HepG2 (cell line): ENCODE data around the gene THRA. TPM values are rescaled to one million over a fixed set of nuclear protein-coding genes. Genes with fewer than 3 reads are reported as not detected.

Experiments
- MATR3 ChIP-seq: sonication (generic); formaldehyde crosslinking; IDR thresholded peaks from 2 replicates; pipeline ENCODE4 v1.4.0; 2020; ENCODE audit warnings: missing genetic modification reagents
- MED8 ChIP-seq: sonication (generic); formaldehyde crosslinking; IDR thresholded peaks from 2 replicates; pipeline ENCODE4 v1.8.1; 2023; ENCODE audit warnings: mild to moderate bottlenecking, missing genetic modification reagents; ENCODE audit not compliant: insufficient replicate concordance
- RBAK ChIP-seq: sonication (generic); formaldehyde crosslinking; IDR thresholded peaks from 2 replicates; pipeline ENCODE4 v1.5.1; 2020; ENCODE audit warnings: mild to moderate bottlenecking, missing genetic modification reagents
- TCF7 ChIP-seq: sonication (generic); IDR thresholded peaks from 2 replicates; pipeline ENCODE4 v1.6.1; 2016; ENCODE audit warnings: antibody characterized with exemption, low read depth
- ZFP62 ChIP-seq: sonication (generic); formaldehyde crosslinking; IDR thresholded peaks from 2 replicates; pipeline ENCODE4 v1.4.0; 2020; ENCODE audit warnings: missing genetic modification reagents
- ZNF337 ChIP-seq: sonication (generic); formaldehyde crosslinking; IDR thresholded peaks from 2 replicates; pipeline ENCODE4 v1.5.1; 2020; ENCODE audit warnings: missing genetic modification reagents, low read depth, mild to moderate bottlenecking, borderline replicate concordance
- ZNF660 ChIP-seq: sonication (generic); formaldehyde crosslinking; IDR thresholded peaks from 2 replicates; pipeline ENCODE4 v1.5.1; 2020; ENCODE audit warnings: mild to moderate bottlenecking, low read depth, missing genetic modification reagents, borderline replicate concordance
- polyA plus RNA-seq, 8 experiments: library from polyadenylated mRNA; depleted of rRNA in 3 of 8; stranded (reverse) in 7 of 8; unstranded in 1 of 8; fragments of >200 nt; fragmentation: Illumina TruSeq in 4 of 8; extraction: Trizol in 4 of 8; gene quantifications; 2 replicates each; pipeline versions ENCODE4 v1.2.1 to v1.2.3, GENCODE V29; 2011 to 2016; ENCODE audit warnings: low read depth in 4 of 8, missing spikeins in 1 of 8, mixed read lengths in 1 of 8; ENCODE audit not compliant: insufficient read depth in 1 of 8
- total RNA-seq, 5 experiments: library from RNA; depleted of rRNA; stranded (reverse); fragments of >200 nt; fragmentation: Illumina TruSeq; extraction: Trizol; gene quantifications; 2 replicates each; pipeline ENCODE4 v1.2.3, GENCODE V29; 2016; ENCODE audit warnings: low read depth in 1 of 5
- TF ChIP-seq, protein P1 (sequence below): IDR thresholded peaks from 2 replicates; pipeline ENCODE4 v1.6.1; 2016; ENCODE audit warnings: missing biosample characterization, missing genetic modification reagents, low read depth
- TF ChIP-seq, protein P2 (sequence below): sonication (generic); formaldehyde crosslinking; IDR thresholded peaks from 2 replicates; pipeline ENCODE4 v1.4.0; 2020; ENCODE audit warnings: missing genetic modification reagents
- TF ChIP-seq, protein P3 (sequence below): sonication (generic); formaldehyde crosslinking; IDR thresholded peaks from 2 replicates; pipeline ENCODE4 v1.5.0; 2020; ENCODE audit warnings: mild to moderate bottlenecking, missing genetic modification reagents
- TF ChIP-seq, protein P4 (sequence below): sonication (generic); formaldehyde crosslinking; IDR thresholded peaks from 2 replicates; pipeline ENCODE4 v1.8.0; 2022; ENCODE audit warnings: mild to moderate bottlenecking, missing genetic modification reagents, moderate library complexity
- TF ChIP-seq, protein P5 (sequence below), 2 experiments: IDR thresholded peaks; 2 replicates each; pipeline ENCODE4 v1.6.1; 2011 to 2012; ENCODE audit warnings: low read length in 2 of 2, borderline replicate concordance in 1 of 2, low read depth in 1 of 2, mild to moderate bottlenecking in 1 of 2, moderate library complexity in 1 of 2

The THRA gene
- total and polyA plus RNA-seq, 2 of the 13 experiments (the other 11 are each of a cell fraction or from before 2014, with no cell fraction given): 8.0 to 9.9 TPM

DNA sequence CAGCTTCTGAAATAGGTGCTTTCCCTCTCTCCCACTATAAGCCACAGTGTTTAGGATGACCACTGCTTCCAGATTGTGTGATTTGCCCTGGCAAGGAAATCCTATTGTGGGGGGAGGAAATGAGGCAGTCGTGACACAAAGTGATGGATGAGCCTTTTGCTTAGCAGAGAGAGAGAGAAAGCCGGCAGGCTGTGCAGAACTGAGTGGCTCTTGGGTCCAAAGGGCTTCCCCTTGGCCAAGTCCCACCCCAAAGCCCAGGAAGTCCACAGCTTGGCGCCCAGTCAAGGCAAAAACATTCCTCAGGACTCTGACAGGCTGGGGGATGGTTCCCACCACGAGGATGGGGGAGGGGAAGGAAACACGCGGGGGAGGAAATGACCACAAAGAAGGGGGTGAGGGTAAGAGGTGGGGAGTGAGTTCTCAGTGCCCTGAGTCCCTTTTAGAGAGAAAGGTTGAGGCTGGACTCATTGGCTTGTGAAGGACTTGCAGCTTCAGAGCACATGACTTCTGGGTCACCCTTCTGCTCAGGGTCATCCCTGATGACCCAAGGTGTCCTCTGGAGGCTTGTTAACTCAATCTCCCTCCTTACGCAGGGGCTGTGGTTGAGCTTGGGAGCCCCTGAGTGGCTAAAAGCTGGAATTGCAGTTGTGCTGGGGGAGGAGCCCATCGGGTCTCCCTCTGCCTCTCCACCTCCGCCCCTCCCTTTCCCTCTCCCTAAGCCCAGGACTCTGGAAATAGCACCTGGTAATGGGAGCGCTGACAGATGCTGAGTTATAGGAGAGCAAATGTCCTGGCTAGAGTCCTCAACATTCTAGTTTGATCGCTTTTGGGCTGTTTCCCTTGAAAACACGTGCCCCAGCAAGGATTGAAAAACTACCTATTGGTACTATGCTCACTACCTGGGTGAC lies 48.7 kb downstream of the THRA start (continued):
- TF ChIP-seq, protein P1, sequence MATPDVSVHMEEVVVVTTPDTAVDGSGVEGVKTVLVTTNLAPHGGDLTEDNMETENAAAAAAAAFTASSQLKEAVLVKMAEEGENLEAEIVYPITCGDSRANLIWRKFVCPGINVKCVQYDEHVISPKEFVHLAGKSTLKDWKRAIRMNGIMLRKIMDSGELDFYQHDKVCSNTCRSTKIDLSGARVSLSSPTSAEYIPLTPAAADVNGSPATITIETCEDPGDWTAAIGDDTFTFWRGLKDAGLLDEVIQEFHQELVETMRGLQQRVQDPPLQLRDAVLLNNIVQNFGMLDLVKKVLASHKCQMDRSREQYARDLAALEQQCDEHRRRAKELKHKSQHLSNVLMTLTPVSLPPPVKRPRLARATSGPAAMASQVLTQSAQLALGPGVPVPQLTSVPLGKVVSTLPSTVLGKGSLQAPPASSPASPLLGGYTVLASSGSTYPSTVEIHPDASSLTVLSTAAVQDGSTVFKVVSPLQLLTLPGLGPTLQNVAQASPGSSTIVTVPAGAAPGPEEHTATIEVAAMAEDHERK (CRISPR knock-in tag): no peak
- TF ChIP-seq ZFP62 (CRISPR knock-in tag) (no peak), MED8 (no peak), TCF7 (no peak; the same call in 1 of the 2 replicates), RBAK (CRISPR knock-in tag) (no peak; the same call in 1 of the 2 replicates), MATR3 (no peak), ZNF660 (CRISPR knock-in tag) (no peak), ZNF337 (CRISPR knock-in tag) (no peak)
- TF ChIP-seq, protein P2, sequence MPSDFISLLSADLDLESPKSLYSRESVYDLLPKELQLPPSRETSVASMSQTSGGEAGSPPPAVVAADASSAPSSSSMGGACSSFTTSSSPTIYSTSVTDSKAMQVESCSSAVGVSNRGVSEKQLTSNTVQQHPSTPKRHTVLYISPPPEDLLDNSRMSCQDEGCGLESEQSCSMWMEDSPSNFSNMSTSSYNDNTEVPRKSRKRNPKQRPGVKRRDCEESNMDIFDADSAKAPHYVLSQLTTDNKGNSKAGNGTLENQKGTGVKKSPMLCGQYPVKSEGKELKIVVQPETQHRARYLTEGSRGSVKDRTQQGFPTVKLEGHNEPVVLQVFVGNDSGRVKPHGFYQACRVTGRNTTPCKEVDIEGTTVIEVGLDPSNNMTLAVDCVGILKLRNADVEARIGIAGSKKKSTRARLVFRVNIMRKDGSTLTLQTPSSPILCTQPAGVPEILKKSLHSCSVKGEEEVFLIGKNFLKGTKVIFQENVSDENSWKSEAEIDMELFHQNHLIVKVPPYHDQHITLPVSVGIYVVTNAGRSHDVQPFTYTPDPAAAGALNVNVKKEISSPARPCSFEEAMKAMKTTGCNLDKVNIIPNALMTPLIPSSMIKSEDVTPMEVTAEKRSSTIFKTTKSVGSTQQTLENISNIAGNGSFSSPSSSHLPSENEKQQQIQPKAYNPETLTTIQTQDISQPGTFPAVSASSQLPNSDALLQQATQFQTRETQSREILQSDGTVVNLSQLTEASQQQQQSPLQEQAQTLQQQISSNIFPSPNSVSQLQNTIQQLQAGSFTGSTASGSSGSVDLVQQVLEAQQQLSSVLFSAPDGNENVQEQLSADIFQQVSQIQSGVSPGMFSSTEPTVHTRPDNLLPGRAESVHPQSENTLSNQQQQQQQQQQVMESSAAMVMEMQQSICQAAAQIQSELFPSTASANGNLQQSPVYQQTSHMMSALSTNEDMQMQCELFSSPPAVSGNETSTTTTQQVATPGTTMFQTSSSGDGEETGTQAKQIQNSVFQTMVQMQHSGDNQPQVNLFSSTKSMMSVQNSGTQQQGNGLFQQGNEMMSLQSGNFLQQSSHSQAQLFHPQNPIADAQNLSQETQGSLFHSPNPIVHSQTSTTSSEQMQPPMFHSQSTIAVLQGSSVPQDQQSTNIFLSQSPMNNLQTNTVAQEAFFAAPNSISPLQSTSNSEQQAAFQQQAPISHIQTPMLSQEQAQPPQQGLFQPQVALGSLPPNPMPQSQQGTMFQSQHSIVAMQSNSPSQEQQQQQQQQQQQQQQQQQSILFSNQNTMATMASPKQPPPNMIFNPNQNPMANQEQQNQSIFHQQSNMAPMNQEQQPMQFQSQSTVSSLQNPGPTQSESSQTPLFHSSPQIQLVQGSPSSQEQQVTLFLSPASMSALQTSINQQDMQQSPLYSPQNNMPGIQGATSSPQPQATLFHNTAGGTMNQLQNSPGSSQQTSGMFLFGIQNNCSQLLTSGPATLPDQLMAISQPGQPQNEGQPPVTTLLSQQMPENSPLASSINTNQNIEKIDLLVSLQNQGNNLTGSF: no peak
- TF ChIP-seq, protein P3, sequence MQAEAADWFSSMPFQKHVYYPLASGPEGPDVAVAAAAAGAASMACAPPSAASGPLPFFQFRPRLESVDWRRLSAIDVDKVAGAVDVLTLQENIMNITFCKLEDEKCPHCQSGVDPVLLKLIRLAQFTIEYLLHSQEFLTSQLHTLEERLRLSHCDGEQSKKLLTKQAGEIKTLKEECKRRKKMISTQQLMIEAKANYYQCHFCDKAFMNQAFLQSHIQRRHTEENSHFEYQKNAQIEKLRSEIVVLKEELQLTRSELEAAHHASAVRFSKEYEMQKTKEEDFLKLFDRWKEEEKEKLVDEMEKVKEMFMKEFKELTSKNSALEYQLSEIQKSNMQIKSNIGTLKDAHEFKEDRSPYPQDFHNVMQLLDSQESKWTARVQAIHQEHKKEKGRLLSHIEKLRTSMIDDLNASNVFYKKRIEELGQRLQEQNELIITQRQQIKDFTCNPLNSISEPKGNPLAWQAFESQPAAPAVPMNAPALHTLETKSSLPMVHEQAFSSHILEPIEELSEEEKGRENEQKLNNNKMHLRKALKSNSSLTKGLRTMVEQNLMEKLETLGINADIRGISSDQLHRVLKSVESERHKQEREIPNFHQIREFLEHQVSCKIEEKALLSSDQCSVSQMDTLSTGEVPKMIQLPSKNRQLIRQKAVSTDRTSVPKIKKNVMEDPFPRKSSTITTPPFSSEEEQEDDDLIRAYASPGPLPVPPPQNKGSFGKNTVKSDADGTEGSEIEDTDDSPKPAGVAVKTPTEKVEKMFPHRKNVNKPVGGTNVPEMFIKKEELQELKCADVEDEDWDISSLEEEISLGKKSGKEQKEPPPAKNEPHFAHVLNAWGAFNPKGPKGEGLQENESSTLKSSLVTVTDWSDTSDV (CRISPR knock-in tag): no peak
- TF ChIP-seq, protein P4, sequence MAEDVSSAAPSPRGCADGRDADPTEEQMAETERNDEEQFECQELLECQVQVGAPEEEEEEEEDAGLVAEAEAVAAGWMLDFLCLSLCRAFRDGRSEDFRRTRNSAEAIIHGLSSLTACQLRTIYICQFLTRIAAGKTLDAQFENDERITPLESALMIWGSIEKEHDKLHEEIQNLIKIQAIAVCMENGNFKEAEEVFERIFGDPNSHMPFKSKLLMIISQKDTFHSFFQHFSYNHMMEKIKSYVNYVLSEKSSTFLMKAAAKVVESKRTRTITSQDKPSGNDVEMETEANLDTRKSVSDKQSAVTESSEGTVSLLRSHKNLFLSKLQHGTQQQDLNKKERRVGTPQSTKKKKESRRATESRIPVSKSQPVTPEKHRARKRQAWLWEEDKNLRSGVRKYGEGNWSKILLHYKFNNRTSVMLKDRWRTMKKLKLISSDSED (CRISPR knock-in tag): no peak
- TF ChIP-seq, protein P5, sequence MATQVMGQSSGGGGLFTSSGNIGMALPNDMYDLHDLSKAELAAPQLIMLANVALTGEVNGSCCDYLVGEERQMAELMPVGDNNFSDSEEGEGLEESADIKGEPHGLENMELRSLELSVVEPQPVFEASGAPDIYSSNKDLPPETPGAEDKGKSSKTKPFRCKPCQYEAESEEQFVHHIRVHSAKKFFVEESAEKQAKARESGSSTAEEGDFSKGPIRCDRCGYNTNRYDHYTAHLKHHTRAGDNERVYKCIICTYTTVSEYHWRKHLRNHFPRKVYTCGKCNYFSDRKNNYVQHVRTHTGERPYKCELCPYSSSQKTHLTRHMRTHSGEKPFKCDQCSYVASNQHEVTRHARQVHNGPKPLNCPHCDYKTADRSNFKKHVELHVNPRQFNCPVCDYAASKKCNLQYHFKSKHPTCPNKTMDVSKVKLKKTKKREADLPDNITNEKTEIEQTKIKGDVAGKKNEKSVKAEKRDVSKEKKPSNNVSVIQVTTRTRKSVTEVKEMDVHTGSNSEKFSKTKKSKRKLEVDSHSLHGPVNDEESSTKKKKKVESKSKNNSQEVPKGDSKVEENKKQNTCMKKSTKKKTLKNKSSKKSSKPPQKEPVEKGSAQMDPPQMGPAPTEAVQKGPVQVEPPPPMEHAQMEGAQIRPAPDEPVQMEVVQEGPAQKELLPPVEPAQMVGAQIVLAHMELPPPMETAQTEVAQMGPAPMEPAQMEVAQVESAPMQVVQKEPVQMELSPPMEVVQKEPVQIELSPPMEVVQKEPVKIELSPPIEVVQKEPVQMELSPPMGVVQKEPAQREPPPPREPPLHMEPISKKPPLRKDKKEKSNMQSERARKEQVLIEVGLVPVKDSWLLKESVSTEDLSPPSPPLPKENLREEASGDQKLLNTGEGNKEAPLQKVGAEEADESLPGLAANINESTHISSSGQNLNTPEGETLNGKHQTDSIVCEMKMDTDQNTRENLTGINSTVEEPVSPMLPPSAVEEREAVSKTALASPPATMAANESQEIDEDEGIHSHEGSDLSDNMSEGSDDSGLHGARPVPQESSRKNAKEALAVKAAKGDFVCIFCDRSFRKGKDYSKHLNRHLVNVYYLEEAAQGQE (IDR thresholded peaks at IDR 0.05; ENCODE audit: borderline replicate concordance in 1 of 2, low read depth in 1 of 2, low read length in 2 of 2): no peak
